HG03060 (cell line): ENCODE data around the gene KANK4.
"Not testable (repeated sequence)": the region's sequence is repeated elsewhere in the genome, so short reads cannot be mapped to it uniquely, and the experiment has no call there.

Source experiments
- ATAC-seq: cut with Tn5 transposase; IDR thresholded peaks from one replicate; pipeline ENCODE4 v1.9.1; 2021; ENCODE audit warnings: low read depth, moderate number of reproducible peaks; ENCODE audit not compliant: unreplicated experiment

KANK4 gene

DNA sequence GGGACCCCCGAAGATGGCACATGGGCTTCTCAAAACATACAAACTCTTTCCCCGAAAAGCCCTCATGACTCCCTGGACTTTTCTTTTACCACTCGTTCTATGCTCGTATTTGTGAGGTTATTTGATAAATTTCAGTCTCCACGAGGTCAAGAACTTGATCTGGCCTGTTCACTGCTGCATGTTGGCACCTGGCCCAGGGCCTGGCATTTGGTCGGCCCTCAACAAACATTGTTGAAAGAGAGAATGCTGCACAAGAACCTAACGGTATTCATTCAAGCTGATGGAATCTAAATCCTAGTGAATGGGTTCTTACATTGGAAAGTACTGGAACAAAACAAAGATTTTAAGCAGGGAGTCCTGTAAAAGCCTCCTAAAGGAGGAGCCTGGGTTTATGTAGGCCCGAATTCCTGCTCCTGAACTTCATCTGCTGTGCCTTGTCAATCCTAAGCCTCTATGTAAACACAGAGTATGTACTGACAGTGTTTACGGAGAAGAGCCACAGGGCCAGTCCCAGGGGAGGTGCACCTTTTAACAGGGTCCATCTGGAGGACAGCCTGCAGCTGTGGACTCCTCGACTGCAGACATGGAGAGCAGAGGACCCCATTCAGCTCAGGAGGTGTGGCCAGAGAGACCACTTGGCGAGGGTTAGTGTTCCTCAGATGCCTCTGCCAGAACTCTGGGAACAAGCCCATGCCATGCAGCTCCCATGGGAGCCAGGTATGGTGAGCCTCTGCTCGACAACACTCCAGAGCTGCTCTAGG is 77.7 kb downstream of the KANK4 start:
- ATAC-seq = no peak

DNA sequence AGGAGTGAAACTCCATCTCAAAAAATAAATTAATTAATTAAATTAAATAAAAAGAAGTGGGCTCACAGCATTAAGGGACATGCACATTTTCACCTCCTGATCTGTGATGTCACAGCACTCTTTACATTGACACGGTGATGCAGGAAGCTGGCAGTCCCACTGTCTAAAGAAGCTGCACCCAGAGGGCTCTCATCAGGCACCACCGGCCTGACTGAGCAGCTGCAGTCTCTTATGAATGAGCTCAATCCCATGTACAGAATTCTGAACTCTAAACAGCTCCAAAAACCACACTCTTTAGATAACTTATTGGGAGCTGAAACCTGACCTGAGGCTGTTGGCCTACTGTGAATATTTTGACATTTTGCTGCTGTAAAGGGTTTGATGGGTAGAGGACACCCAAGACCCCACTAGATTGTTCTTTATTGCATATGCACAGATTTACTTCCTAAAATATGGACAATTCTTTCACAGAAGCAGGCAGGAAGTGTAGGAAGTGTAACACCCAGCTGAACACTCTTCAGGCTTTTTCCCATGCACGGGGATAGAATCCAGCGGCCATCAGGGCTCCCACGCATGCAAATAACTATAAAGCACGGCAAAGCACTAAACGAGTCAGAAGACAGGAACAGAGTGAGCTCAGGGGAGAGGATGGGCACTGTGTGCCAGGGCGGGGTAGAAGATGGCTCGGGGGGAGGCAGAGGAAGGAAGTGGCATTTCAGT is 78.4 kb downstream of the KANK4 start:
- no peak for ATAC-seq

DNA sequence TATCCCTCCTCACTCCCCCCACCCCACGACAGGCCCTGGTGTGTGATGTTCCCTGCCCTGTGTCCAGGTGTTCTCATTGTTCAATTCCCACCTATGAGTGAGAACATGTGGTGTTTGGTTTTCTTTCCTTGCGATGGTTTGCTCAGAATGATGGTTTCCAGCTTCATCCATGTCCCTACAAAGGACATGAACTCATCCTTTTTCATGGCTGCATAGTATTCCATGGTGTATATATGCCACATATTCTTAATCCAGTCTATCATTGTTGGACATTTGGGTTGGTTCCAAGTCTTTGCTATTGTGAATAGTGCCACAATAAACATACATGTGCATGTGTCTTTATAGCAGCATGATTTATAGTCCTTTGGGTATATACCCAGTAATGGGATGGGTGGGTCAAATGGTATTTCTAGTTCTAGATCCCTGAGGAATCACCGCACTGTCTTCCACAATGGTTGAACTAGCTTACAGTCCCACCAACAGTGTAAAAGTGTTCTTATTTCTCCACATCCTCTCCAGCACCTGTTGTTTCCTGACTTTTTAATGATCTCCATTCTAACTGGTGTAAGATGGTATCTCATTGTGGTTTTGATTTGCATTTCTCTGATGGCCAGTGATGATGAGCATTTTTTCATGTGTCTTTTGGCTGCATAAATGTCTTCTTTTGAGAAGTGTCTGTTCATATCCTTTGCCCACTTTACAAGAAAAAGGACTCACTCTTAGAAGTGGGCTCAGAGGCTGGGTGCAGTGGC is 79.4 kb downstream of the KANK4 start:
- ATAC-seq = not testable (repeated sequence)

DNA sequence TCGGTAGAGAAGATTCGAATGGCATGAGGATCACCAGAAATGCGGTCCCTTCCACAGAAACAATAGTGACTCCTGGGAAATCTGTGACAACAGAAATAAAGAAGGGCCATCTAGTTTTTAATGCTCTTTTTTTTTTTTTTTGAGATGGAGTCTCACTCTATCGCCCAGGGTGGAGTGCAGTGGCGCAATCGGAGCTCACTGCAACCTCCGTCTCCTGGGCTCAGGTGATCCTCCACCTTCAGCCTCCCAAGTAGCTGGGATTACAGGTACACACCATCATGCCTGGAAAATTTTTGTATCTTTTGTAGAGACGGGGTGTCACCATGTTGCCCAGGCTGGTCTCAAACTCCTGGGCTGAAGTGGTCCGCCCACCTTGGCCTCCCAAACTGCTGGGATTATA is 80.7 kb downstream of the KANK4 start:
- ATAC-seq = no peak

DNA sequence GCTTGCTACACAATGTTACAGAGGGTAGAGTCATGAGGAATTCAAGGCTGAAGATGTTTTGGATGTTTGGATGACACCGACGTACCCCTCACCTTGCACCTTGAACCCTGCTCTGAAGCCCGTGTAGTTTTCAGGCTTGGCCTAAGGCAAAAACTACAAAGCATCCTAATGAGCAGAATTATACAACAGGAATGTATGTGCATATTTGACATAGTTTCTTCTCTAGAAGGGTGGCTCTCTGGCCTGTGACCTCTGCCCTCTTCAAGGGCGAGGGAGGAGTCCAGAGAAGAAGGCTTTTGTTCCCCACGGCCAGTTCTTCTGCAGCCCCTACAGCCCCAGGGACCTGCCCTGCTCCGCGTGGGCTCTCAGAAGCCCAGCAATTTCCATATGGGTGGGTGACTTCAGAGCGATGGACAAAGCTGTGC is 81.3 kb downstream of the KANK4 start:
- ATAC-seq = no peak

DNA sequence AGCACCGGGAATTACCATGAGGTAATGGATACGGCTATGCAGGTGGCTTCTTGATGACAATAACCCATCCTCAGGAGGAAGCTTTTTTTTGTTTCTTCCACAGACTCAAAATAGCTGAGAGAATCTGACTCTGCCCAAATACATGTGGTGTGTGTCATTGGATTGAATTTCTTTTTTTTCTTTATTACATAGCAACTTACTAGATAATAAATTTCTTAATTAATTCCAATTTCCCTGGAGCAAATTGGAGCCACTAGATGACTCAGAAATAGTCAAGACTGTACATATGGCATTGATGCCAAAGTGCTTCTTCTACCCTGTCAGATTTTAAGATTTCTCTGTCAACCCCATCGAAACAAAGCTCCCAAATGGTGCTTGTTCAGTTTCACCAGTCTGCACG is 81.9 kb downstream of the KANK4 start:
- no peak for ATAC-seq

DNA sequence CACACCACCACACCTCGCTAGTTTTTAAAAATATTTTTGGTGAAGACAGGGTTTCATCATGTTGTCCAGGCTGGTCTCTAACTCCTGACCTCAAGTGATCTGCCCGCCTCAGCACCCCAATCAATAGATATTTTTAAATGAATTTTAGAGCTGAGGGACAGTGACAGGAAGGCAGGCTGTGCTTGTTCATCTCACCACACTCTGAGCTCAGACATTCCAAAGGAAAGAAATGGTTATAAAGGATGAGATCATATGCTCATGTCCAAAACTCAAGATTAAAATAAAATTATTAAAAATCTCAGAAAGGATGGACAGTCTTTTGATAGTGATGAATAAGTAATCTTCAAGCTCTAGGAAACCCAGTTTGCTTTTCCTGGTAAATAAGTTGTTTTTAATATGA is 83.7 kb downstream of the KANK4 start:
- no peak for ATAC-seq

DNA sequence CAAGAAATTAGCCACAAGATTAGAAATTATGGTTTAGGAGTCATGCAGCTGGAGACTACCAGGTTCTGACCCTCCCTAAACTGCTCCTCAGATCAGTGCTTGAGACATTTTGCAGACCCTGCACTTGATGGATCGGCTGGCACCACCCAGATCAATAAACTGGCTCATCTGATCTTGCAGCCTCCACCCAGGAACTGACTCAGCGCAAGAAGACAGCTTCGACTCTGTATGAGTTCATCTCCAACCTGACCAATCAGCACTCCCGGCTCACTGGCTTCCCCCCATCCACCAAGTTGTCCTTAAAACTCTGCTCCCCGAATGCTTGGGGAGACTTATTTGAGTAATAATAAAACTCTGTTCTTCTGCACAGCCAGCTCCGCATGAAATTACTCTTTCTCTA is 84.5 kb downstream of the KANK4 start:
- no peak for ATAC-seq

DNA sequence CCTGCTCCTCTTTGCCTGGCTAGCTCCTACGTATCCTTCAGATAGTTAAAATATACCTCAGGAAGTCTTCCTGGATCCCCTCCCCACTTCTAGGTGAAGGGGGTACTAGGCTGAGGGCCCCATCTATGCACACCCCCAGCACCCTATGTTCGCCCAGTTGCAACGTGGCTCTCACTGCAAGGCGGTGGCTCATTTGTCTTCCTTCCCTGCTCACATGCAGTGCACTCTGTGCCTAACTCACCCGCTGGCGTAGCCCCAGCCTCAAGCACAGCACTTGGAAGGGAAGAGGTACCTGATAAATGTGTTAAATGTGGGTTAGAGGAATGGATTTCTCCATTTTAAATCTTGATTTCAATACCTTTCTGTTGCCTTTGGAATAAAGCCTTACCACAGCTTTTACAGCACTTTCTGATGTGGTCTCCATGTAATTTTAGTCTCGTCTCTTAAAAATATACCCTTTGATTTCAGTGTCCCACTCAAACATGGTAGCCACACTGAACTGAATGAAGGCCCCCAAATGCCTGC is 85.2 kb downstream of the KANK4 start:
- no peak for ATAC-seq

DNA sequence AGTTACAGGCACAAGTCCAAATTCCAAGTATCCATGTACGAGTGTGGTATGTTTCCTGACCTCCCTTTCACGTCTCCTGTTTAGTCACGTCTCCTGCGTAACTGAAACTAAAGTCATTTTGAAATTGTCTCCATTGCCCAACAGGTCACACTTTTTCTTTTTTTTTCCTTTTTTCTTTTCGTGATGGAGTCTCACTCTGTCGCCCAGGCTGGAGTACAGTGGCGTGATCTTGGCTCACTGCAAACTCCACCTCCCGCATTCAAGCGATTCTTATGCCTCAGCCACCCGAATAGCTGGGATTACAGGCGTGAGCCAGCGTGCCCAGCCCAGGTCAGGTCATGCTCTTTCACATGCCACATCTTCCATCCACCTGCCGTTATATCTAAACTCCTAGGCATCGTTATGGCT is 86.4 kb downstream of the KANK4 start:
- no peak for ATAC-seq

DNA sequence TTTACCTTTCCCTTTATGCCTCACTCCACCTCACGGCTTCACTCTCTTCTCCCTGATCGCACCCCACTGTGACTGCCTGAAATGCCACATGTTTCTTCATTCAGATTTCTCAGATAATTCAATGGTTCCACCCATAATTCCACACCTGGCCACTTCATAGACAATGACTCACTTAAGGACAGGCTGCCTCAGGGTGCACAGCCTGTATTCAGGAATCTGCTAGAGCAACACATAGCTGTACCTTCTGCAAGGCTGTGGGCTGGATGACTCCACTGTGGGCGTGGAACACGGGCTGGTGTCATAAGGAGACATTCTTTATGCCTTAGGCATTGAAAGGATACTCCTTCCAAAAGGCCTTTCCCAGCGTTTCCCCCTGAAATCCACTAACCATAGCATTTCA is 88.5 kb downstream of the KANK4 start:
- no peak for ATAC-seq

DNA sequence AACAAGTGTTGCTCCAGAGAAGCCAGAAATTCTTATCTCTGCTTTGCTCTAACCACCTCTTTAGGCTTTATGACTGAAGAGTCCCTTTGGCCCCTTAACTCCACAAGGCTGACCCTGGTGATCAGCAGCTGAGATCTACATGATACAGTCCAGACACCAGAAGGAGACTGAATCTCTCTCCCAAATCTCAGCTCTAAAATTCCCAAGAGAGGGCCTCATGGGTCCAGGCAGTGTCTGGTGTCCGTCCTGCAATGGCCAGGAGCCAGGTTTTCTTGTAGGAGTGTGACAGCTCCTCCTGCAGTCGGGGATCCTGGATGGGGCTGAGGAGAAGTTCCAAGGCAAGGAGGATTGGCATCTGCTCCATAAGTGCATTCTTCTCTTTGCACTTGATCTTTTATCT is 89.3 kb downstream of the KANK4 start:
- no peak for ATAC-seq

DNA sequence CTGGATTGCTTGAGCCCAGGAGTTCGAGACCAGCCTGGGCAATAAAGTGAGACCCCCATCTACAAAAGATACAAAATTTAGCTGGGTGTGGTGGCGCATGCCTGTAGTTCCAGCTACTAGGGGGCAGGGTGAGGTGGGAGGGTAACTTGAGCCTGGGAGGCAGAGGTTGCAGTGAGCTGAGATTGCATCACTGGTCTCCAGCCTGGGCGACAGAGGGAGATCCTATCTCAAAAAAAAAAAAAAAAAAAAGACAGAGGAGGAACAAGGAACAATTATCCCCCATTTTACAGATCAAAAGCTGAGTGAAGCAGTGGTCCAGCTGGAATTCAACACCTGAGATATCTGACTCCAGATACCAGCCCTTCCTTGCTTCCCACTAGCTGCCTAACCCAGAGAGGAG is 89.8 kb downstream of the KANK4 start:
- no peak for ATAC-seq

DNA sequence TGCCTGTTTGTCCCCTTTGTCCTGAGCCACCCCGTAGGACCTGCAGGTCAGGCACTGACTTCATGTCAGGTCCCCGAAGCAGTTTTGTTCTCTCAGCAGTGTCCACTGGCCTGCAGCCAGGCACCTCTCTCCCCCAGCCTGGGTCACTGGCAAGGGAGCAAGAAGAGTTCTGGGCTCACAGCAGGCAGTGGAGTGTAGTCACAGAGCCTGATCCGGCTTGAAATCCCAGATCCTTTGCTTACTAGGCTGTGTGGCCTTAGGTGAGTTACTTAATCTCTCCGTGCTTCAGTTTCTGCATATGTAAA is 90.4 kb downstream of the KANK4 start:
- ATAC-seq = no peak

DNA sequence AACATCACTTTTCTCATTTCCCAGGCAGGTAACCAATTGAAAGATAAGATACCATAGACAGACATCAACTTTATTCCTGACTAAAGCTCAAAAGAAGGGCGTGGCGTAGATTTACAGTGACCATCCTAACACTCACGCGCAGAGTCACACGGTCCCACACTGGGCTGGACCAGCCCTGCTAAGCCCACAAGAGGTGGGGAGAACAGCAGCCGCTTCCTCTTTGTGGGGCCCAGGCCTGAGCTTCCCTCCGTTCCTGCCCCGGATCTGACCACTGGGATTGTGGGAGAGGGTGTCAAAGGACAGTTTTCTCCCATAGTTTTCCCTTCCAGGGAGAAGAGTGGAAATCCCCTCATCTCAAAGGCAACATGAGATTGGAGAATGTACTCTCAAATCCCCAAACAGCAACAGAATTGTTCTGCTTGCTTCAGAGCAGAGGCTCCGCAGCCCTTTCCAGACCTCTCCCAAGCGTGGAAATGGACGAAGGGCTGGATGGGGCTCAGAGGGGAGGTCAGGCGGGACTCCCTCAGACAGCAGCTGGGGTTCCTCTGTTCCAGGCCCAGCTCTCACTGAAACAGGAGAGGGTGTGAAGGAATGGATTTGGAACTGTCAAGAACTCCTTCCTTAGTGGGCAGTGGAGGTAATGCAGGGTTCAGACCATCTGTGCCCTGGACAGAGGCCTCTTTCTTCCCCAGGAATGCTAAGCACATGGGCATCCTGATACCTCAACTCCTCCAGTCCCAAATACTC is 90.9 kb downstream of the KANK4 start:
- no peak for ATAC-seq

DNA sequence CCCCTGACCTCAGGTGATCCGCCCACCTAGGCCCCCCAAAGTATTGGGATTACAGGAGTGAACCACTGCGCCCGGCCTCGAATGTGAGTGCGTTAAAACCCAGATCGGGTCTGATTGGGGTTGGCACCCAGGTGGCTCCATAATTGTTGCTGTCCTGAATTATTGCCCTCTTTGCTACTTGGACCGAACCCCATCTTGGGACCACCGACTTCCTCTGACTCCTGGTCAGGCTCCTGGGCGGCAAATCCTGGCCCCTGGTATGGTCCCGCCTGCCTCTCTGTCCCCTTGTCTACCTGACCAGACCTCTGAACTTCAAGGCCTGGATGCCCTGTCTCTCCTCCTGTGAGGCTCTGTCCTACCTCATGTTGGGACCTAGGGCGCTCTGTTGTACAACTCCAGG is 91.7 kb downstream of the KANK4 start:
- ATAC-seq = no peak

DNA sequence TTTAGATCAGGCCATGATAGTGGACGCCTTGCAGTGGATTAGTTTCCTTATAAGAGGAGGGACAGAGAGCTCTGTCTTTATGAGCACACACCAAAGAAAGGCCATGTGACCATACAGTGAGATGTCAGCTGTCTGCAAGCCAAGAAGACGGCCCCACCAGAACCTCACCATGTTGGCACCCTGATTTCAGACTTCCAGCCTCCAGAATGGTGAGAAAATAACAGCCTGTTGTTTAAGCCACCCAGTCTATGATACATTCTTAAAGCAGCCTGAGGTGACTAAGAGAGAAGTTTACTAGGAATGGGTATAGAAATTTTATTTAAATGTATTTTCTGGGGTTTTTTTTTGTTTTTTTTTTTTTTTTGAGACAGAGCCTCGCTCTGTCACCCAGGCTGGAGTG is 95.1 kb downstream of the KANK4 start:
- ATAC-seq = no peak

DNA sequence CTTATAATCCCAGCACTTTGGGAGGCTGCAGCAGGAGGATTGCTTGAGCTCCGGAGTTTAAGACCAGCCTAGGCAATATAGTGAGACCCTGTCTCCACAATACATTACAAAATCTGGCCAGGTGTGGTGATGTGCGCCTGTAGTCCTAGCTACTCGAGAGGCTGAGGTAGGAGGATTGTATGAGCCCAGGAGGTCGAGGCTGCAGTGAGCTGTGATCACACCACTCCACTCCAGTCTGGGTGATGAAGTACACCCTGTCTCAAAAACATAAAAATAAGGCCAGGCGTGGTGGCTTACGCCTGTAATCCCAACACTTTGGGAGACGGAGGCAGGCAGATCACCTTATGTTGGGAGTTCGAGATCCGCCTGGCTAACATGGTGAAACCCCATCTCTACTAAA is 96.9 kb downstream of the KANK4 start:
- ATAC-seq = no peak

DNA sequence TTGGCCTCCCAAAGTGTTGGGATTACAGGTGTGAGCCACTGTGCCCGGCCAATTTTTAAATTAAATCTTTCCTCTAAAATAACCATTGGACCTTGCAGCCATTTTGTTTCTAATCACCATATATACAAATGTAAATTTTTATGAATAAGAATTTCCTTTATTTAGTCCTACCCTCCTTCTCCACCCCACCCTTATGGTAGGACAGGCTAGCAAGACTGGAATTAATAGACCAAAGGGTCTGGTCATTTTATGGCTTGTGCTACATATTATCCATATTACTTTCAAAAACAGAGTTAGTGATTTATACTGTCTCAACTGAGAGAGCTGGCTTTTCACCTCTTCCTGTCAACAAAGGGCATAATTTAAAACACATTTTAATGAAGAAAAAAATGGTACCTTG is 98.1 kb downstream of the KANK4 start:
- ATAC-seq = no peak

DNA sequence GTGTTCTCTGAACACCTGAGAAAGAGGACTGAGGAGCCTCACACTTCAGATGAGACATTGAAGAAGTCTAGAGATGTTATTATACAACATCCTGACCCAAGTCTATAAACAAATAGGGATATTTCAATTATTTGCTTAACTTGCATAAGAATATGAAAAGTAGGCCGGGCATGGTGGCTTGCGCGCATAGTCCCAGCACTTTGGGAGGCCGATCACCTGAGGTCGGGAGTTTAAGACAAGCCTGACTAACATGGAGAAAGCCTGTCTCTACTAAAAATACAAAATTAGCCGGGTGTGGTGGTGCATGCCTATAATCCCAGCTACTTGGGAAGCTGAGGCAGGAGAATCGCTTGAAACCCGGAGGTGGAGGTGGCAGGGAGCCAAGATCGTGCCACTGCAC is 98.8 kb downstream of the KANK4 start:
- not testable (repeated sequence) for ATAC-seq

DNA sequence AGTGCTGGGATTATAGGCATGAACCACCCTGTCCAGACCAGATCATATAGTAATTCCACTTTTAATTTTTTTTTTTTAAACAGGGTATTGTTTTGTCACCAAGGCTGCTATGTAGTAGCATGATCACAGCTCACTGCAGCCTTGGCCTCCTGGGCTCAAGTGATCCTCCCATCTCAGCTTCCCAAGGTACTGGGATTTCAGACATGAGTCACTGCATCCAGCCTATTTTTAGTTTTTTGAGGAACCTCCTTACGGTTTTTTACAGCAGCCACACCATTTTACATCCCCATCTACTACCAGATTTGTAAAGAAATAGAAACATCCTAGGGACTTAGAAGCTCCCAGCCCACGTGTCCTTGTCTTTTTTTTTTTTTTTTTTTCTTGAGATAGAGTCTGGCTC is 100.6 kb downstream of the KANK4 start:
- ATAC-seq = no peak
